B cell (primary cell): ENCODE data around the gene PPP1R14D.

Experiments
- CTCF ChIP-seq: fragments of 200-600 bp; IDR thresholded peaks from one replicate; pipeline ENCODE4 v1.8.0; 2022; ENCODE audit warnings: antibody characterized with exemption, mild to moderate bottlenecking
- EZH2 ChIP-seq: IDR thresholded peaks from 2 replicates; pipeline ENCODE4 v1.6.1; 2012; ENCODE audit warnings: borderline replicate concordance, low read depth, mild to moderate bottlenecking, moderate library complexity, low read length; ENCODE audit not compliant: insufficient read depth, poor library complexity, severe bottlenecking

GRCh38 chr15:40836020-40836419 is 7.5 kb upstream of the PPP1R14D start:
- no peak for TF ChIP-seq CTCF
- TF ChIP-seq EZH2: no peak
